ENCODE data around the gene SPACA7.

SPACA7 gene

DNA sequence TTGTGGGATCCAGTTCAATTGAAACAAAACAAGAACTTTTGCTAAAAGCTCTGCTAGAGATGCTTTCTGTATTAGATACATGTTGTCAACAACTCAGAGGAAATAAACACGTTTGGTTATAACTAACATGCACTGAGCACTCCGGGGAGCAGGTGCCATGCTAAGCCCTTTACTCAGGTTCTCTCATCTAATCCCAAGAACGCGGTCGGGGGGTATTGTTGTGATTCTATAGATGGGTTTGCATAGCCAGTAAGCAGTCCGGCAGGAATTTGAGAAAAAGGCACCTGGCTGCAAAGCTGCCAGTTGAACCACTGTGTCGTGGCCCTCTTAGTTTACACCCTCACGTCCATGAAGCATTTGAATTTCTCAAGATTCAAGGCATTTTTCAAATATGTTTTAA is 24.3 kb upstream of the SPACA7 start:
- TF ChIP-seq ZNF274 (IDR thresholded peaks at IDR 0.05; ENCODE audit: low read depth, low read length) (no peak), YY1 (IDR thresholded peaks at IDR 0.05; ENCODE audit: insufficient read depth, insufficient read length) (no peak), SUZ12 (IDR thresholded peaks at IDR 0.05; ENCODE audit: extremely low read depth, insufficient read depth, insufficient read length) (no peak)
- H3K4me1 ChIP-seq (ENCODE audit: insufficient read depth, insufficient read length), result no peaks in the 10 kb centered on the region
- no peak overlapping the region for H3K9ac ChIP-seq (ENCODE audit: insufficient read length, low read depth)
- H3K9me3 ChIP-seq (ENCODE audit: insufficient read depth, low read length), result no peaks in the 10 kb centered on the region
- no peaks in the 10 kb centered on the region for H3K36me3 ChIP-seq (ENCODE audit: insufficient read depth, insufficient read length, low read length)
- H3K4me3 ChIP-seq (ENCODE audit: insufficient read length, low read depth), result no peak overlapping the region
- no peak for DNase-seq (ENCODE audit: low read depth, low spot score)
- H3K27me3 ChIP-seq (ENCODE audit: insufficient read depth, insufficient read length), result peaks cover 10% of the 10 kb centered on the region

DNA sequence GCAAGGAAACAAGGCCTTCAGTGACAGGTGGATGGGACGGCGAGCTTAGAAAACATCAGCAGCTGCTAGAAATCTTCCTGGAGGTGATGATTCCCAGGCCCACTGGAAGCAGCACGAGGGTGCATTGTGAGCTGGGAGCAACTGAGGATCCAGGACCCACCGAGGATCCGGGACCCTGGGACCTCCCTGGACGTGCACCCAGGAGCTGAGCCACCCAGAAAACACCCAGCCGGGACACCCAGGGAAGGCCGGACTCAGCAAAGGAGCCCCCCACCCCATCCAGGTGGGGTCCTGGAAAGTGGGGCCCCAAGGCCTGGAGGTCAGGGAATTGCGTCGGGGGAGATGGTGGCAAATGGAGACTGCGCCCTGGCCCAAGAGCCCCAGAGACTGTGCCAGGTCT is 22.3 kb upstream of the SPACA7 start:
- Histone ChIP-seq H3K4me3 (ENCODE audit: insufficient read length, low read depth) (no peak overlapping the region), H3K9me3 (ENCODE audit: insufficient read depth, low read length) (no peaks in the 10 kb centered on the region), H3K9ac (ENCODE audit: insufficient read length, low read depth) (no peak overlapping the region), H3K36me3 (ENCODE audit: insufficient read depth, insufficient read length, low read length) (no peaks in the 10 kb centered on the region), H3K27me3 (ENCODE audit: insufficient read depth, insufficient read length) (peaks cover 3% of the 10 kb centered on the region), H3K4me1 (ENCODE audit: insufficient read depth, insufficient read length) (no peaks in the 10 kb centered on the region)
- no peak for DNase-seq (ENCODE audit: low read depth, low spot score)
- TF ChIP-seq SUZ12 (IDR thresholded peaks at IDR 0.05; ENCODE audit: extremely low read depth, insufficient read depth, insufficient read length) (no peak), YY1 (IDR thresholded peaks at IDR 0.05; ENCODE audit: insufficient read depth, insufficient read length) (no peak), ZNF274 (IDR thresholded peaks at IDR 0.05; ENCODE audit: low read depth, low read length) (no peak)

DNA sequence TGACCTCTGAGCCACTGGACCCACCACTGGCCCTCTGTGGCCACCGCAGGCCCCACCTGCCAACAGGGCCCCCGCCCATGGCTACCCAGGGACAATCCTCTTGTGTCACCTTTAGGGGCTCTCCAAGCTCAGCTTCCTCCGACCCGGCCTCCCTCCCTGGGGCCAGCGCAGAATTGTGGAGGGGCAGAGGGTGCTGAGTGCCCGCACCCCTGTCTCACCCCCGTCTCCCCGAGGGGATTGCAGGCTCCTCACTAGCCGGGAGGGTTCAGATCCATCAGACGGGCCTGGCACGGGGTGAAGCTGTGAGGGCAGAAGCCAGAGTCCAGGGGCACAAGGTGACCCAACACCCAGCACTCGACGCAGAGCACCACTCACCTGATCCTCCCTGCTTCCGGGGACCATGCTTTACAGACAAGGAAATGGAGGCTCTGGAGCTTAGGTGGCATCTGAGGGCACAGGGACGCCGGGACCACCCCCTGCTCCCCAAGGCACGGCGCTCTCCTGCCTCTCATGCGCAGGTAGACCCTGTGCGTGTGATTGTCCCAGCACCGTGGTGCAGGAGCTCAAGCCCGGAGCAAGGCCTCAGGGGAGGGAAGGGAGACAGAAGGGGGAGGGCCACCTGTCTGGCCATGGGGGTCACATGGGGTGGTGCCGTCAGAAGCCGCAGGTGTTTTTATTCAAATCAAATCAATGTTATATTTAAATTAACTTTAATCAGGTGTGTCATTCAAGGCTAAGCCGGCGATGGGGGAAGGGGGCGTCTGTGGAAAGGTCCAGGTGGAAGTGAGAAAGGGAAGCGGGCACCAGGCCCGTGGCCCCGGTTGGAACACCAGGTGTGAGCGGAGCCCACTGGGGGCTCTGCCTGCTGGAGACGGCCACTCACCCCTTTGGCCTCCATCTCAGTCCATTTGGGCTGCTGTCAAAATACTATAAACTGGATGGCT is 21.6 kb upstream of the SPACA7 start:
- H3K4me1 ChIP-seq (ENCODE audit: insufficient read depth, insufficient read length), result no peaks in the 10 kb centered on the region
- H3K9me3 ChIP-seq (ENCODE audit: insufficient read depth, low read length), result no peaks in the 10 kb centered on the region
- TF ChIP-seq YY1 (IDR thresholded peaks at IDR 0.05; ENCODE audit: insufficient read depth, insufficient read length) (no peak), ZNF274 (IDR thresholded peaks at IDR 0.05; ENCODE audit: low read depth, low read length) (no peak), SUZ12 (IDR thresholded peaks at IDR 0.05; ENCODE audit: extremely low read depth, insufficient read depth, insufficient read length) (no peak)
- no peaks in the 10 kb centered on the region for H3K36me3 ChIP-seq (ENCODE audit: insufficient read depth, insufficient read length, low read length)
- no peak for DNase-seq (ENCODE audit: low read depth, low spot score)
- no peak overlapping the region for H3K4me3 ChIP-seq (ENCODE audit: insufficient read length, low read depth)
- H3K27me3 ChIP-seq (ENCODE audit: insufficient read depth, insufficient read length), result peaks cover 3% of the 10 kb centered on the region
- H3K9ac ChIP-seq (ENCODE audit: insufficient read length, low read depth), result no peak overlapping the region

DNA sequence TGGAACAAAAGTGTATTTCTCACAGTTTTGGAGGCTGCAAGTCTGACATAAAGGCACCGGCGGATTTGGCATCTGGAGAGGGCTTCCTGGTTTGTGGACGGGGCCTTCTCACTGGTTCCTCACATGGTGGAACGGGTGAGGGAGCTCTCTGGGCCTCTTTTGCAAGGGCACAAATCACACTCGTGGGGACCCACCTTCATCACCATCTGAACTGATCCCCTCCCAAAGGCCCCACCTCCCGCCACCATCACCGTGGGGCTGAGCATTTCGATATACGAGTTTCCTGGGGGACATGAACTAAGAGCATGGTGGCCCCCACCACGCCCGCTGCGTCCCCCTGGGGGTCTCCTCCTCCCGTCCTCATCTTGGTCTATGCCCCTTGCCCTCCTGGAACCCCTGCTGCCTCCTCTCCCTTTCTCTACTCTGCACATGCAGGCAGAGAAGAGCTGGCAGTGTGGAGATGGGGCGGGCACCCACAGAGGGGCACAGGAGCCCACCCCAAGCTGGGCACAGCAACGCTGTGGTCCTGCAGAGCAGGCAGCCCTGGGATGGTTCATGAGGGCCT is 20.8 kb upstream of the SPACA7 start:
- Histone ChIP-seq H3K4me3 (ENCODE audit: insufficient read length, low read depth) (no peak overlapping the region), H3K4me1 (ENCODE audit: insufficient read depth, insufficient read length) (no peaks in the 10 kb centered on the region), H3K36me3 (ENCODE audit: insufficient read depth, insufficient read length, low read length) (no peaks in the 10 kb centered on the region), H3K9me3 (ENCODE audit: insufficient read depth, low read length) (no peaks in the 10 kb centered on the region), H3K27me3 (ENCODE audit: insufficient read depth, insufficient read length) (peaks cover 3% of the 10 kb centered on the region), H3K9ac (ENCODE audit: insufficient read length, low read depth) (no peak overlapping the region)
- TF ChIP-seq YY1 (IDR thresholded peaks at IDR 0.05; ENCODE audit: insufficient read depth, insufficient read length), result no peak
- TF ChIP-seq ZNF274 (IDR thresholded peaks at IDR 0.05; ENCODE audit: low read depth, low read length), result no peak
- no peak for TF ChIP-seq SUZ12 (IDR thresholded peaks at IDR 0.05; ENCODE audit: extremely low read depth, insufficient read depth, insufficient read length)
- DNase-seq (ENCODE audit: low read depth, low spot score), result no peak

DNA sequence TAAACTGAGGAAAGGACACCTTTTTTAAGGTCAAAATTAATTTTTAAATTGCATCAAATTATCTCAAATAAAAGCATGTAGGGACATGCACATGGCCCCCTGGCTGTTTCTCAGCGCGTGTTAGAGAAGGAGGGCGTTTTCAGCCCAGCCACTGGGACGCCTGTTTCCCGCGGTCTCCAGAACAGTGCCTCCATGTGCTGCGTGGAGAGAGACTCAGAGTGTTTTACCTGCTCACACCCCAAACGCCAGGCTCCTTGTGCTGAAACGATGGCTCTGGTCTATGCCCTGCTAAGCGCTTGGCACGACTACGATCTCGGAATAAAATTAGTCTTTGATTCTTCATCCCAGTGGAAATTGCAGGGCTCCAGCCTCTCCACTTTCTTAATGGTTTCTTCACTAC is 20.0 kb upstream of the SPACA7 start:
- H3K36me3 ChIP-seq (ENCODE audit: insufficient read depth, insufficient read length, low read length), result no peaks in the 10 kb centered on the region
- H3K9ac ChIP-seq (ENCODE audit: insufficient read length, low read depth), result no peak overlapping the region
- no peaks in the 10 kb centered on the region for H3K9me3 ChIP-seq (ENCODE audit: insufficient read depth, low read length)
- no peaks in the 10 kb centered on the region for H3K4me1 ChIP-seq (ENCODE audit: insufficient read depth, insufficient read length)
- DNase-seq (ENCODE audit: low read depth, low spot score), result no peak
- peaks cover 3% of the 10 kb centered on the region for H3K27me3 ChIP-seq (ENCODE audit: insufficient read depth, insufficient read length)
- H3K4me3 ChIP-seq (ENCODE audit: insufficient read length, low read depth), result no peak overlapping the region
- TF ChIP-seq ZNF274 (IDR thresholded peaks at IDR 0.05; ENCODE audit: low read depth, low read length) (no peak), SUZ12 (IDR thresholded peaks at IDR 0.05; ENCODE audit: extremely low read depth, insufficient read depth, insufficient read length) (no peak), YY1 (IDR thresholded peaks at IDR 0.05; ENCODE audit: insufficient read depth, insufficient read length) (no peak)

DNA sequence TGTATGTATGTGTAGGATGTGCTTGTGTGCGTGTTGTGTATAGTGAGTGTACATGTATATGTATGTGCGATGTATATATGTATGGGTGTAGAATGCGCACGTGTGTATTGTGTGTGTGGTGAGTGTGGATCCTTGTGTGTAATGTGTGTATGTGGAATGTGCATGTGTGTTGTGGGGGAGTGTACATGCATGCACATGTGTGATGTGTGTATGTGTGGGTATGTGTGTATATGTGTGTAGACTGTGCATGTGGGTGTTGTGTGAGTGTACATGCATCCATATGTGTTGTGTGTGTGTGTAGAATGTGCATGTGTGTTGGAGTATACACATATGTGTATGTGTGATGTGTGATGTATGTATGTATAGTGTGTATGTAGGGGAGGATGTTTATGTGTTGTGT is 18.0 kb upstream of the SPACA7 start:
- DNase-seq (ENCODE audit: low read depth, low spot score), result no peak
- TF ChIP-seq SUZ12 (IDR thresholded peaks at IDR 0.05; ENCODE audit: extremely low read depth, insufficient read depth, insufficient read length) (no peak), YY1 (IDR thresholded peaks at IDR 0.05; ENCODE audit: insufficient read depth, insufficient read length) (no peak), ZNF274 (IDR thresholded peaks at IDR 0.05; ENCODE audit: low read depth, low read length) (no peak)
- H3K9ac ChIP-seq (ENCODE audit: insufficient read length, low read depth), result no peak overlapping the region
- H3K4me1 ChIP-seq (ENCODE audit: insufficient read depth, insufficient read length), result no peaks in the 10 kb centered on the region
- no peak overlapping the region for H3K4me3 ChIP-seq (ENCODE audit: insufficient read length, low read depth)
- H3K9me3 ChIP-seq (ENCODE audit: insufficient read depth, low read length), result no peaks in the 10 kb centered on the region
- peaks cover 3% of the 10 kb centered on the region for H3K27me3 ChIP-seq (ENCODE audit: insufficient read depth, insufficient read length)
- no peaks in the 10 kb centered on the region for H3K36me3 ChIP-seq (ENCODE audit: insufficient read depth, insufficient read length, low read length)

DNA sequence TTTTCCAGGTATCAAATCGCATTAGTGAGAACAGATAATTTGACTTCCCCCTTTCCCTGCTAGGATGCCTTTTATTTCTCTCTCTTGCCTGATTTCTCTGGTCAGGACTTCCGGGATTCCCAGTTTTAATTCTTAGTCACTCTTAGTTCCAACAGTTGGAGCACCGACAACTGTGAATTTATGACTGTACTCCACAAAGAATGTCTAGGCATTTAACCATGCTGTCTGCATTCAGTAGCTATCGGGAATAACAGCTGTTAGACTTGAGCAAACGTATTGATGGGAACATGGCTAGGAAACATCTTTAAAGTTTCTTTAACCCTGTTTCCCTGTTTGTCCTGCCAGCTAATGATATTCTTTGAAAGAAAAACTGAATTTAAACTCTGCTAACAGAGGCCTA is 14.1 kb upstream of the SPACA7 start:
- Histone ChIP-seq H3K9ac (ENCODE audit: insufficient read length, low read depth) (no peak overlapping the region), H3K27me3 (ENCODE audit: insufficient read depth, insufficient read length) (peaks cover 3% of the 10 kb centered on the region), H3K4me3 (ENCODE audit: insufficient read length, low read depth) (no peak overlapping the region), H3K4me1 (ENCODE audit: insufficient read depth, insufficient read length) (no peaks in the 10 kb centered on the region), H3K36me3 (ENCODE audit: insufficient read depth, insufficient read length, low read length) (no peaks in the 10 kb centered on the region), H3K9me3 (ENCODE audit: insufficient read depth, low read length) (no peaks in the 10 kb centered on the region)
- DNase-seq (ENCODE audit: low read depth, low spot score), result no peak
- TF ChIP-seq SUZ12 (IDR thresholded peaks at IDR 0.05; ENCODE audit: extremely low read depth, insufficient read depth, insufficient read length) (no peak), YY1 (IDR thresholded peaks at IDR 0.05; ENCODE audit: insufficient read depth, insufficient read length) (no peak), ZNF274 (IDR thresholded peaks at IDR 0.05; ENCODE audit: low read depth, low read length) (no peak)
